Small intestine (tissue), 7 donors: ENCODE data around the gene FANCM. TPM values are rescaled to one million over a fixed set of nuclear protein-coding genes. Genes with fewer than 3 reads are reported as not detected.

Experiments
- DNase-seq, 2 donors: peaks; one replicate each; pipeline versions ENCODE4 v3.0.0 to v3.0.0-alpha.2; 2013
- FAIRE-seq: peaks from 2 replicates; lab custom pipeline; 2012; peaks lifted over from hg19 to GRCh38; lab: Jason Lieb, UNC
- H3K27ac ChIP-seq, 3 donors: one replicate each; pipeline ENCODE4 v1.5.1; 2013; ENCODE audit warnings: low read length in 2 of 3, mild to moderate bottlenecking in 2 of 3, control low read depth in 1 of 3, inconsistent platforms in 1 of 3, low read depth in 1 of 3, moderate library complexity in 1 of 3
- H3K27me3 ChIP-seq, 3 donors: one replicate each; pipeline ENCODE4 v1.6.1; 2013; ENCODE audit warnings: low read length in 3 of 3, inconsistent platforms in 1 of 3; ENCODE audit not compliant: control insufficient read depth in 3 of 3, insufficient read depth in 3 of 3
- H3K36me3 ChIP-seq, 3 donors: one replicate each; pipeline ENCODE4 v1.6.1; 2013; ENCODE audit warnings: low read length in 3 of 3, inconsistent platforms in 1 of 3, low read depth in 1 of 3, mild to moderate bottlenecking in 1 of 3, moderate library complexity in 1 of 3; ENCODE audit not compliant: control insufficient read depth in 3 of 3, insufficient read depth in 2 of 3
- H3K4me1 ChIP-seq, 3 donors: one replicate each; pipeline ENCODE4 v1.6.1; 2013; ENCODE audit warnings: low read length in 2 of 3, inconsistent platforms in 1 of 3, low read depth in 1 of 3, mild to moderate bottlenecking in 1 of 3, moderate library complexity in 1 of 3; ENCODE audit not compliant: control insufficient read depth in 3 of 3, insufficient read depth in 2 of 3
- H3K4me3 ChIP-seq, 3 donors: one replicate each; pipeline ENCODE4 v1.5.1; 2013; ENCODE audit warnings: low read length in 3 of 3, control low read depth in 1 of 3, inconsistent platforms in 1 of 3, low read depth in 1 of 3, mild to moderate bottlenecking in 1 of 3, moderate library complexity in 1 of 3
- H3K9me3 ChIP-seq, 2 donors: one replicate each; pipeline ENCODE4 v1.6.1; 2013; ENCODE audit warnings: low read depth in 1 of 2, low read length in 1 of 2; ENCODE audit not compliant: control insufficient read depth in 2 of 2, insufficient read depth in 1 of 2
- WGBS, 3 donors: extraction: QIAGEN DNeasy Blood & Tissue Kit; methylation state at CpG; one replicate each; pipeline ENCODE4 v1.1.7; 2013; 5-methylcytosine and 5-hydroxymethylcytosine counted together
- polyA plus RNA-seq, 4 donors: library from polyadenylated mRNA; stranded (reverse) in 3 of 4; unstranded in 1 of 4; fragments of 200-250 nt in 3 of 4; fragments of 120-200 nt in 1 of 4; gene quantifications; one replicate each; pipeline versions ENCODE4 v1.2.1 to v1.2.3, GENCODE V29; 2013
- donor health status: healthy with polysubstance abuse.
- donor health status: control.
- donor health status: control.
- donor health status: Bipolar disorder and iron deficiency.
- donor health status: healthy.

Gene FANCM
- polyA plus RNA-seq, 4 donors, result 0.81 to 4.4 (median 2.1) TPM

DNA sequence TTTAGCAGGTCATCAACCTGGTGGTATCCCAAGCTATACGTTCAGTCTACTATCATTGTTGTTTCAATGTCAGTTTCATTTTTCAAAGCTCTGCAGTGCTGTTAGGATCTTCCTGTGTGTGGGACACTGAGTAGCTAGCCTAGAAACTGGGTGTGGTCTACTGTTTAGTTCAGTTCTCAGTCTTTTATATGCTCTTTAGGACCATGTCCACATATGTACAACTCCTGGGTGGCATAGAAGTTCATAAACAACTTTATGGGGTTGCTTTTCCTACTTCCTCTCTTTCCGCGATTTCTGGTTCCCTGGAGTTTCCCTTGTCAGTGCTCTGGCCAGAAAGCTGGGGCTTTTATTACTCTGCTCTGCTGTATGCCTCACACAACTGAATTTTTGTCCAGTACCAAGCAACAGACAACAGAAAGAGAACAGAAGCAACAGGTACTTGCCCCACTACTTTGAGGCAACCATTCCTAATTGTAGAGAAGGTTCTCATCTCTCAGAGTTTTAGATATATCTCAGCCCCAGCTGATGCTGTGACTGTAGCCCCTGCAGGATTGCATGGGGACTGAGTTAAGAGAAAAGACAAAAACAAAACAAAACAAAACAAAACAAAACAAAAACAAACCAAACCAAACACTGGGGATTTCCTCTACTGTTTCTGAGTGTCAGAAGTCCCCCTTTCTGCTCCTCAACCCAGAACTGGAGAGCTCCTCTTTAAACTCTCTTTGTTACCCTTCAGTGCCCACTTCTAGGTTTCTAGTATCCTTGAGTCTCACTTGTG, 86.9 kb downstream of the FANCM start:
- FAIRE-seq (no peak), DNase-seq (no peak)
- H3K27ac ChIP-seq, result no peak overlapping the region
- H3K4me1 ChIP-seq, result no peaks in the 10 kb centered on the region
- peaks cover 0 to 5% (median 4%) of the 10 kb centered on the region in 3 donors for H3K36me3 ChIP-seq
- no peak overlapping the region for H3K4me3 ChIP-seq
- H3K27me3 ChIP-seq, result no peaks in the 10 kb centered on the region
- H3K9me3 ChIP-seq, result no peaks in the 10 kb centered on the region
- WGBS, 3 donors, result 86 to 92% (median 89%) methylated on average over 3 of the region's 3 CpGs

DNA sequence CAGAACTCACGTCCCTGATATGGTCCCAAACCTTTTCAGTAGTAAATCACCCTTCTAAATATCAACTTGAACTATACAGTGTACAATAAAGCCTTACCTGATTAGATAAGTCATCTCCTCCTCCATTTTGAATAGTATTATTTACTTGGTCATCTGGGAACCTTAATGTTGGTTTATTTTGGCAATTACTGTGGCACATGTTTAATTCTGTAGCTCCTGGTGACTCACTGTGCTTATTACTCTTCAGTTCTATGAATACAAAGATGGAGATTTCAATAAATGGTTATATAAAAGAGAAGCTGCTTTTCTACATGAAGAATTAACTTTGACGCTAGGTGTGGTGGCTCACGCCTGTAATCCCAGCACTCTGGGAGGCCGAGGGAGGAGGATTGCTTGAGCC, 91.8 kb downstream of the FANCM start:
- peaks cover 2 to 20% (median 10%) of the 10 kb centered on the region in 3 donors for H3K36me3 ChIP-seq
- no peak for FAIRE-seq

GRCh38 chr14:45238988-45239387, 103.3 kb downstream of the FANCM start:
- FAIRE-seq, result no peak
- Histone ChIP-seq H3K36me3 (peaks cover 0 to 11% (median 4%) of the 10 kb centered on the region in 3 donors), H3K27ac (no peak overlapping the region), H3K27me3 (no peaks in the 10 kb centered on the region), H3K4me1 (no peaks in the 10 kb centered on the region), H3K9me3 (no peaks in the 10 kb centered on the region), H3K4me3 (no peak overlapping the region)
- no peak for DNase-seq
- 74 to 86% (median 80%) methylated on average over 2 of the region's 2 CpGs for WGBS, 3 donors

More for the DNA sequence above, 91.8 kb downstream of the FANCM start:
- H3K27me3 ChIP-seq, result no peaks in the 10 kb centered on the region
- no peak for DNase-seq
- H3K4me3 ChIP-seq, result no peak overlapping the region
- no peaks in the 10 kb centered on the region for H3K9me3 ChIP-seq
- H3K27ac ChIP-seq, result no peak overlapping the region
- no peaks in the 10 kb centered on the region for H3K4me1 ChIP-seq
- 95 to 98% (median 97%) methylated on average over 4 of the region's 4 CpGs for WGBS, 3 donors

DNA sequence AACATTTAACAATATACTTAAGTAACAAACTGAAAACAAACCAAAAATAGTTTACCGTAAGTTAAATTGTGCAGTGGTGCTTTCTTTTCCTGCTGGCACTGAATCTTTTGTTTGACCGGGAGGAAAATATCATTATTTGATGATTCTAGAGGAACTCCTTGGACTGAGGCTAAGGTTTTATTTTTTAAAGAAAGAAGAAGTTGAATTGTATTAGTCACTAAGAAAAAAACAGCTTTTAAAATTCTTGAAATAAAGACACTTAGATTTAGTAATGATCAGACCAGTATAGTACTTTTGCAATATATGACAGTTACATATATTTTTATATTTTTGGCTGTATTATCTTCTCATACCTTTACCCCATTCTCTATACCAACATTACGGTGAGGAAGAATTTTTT, 107.0 kb downstream of the FANCM start:
- H3K27ac ChIP-seq, result no peak overlapping the region
- no peaks in the 10 kb centered on the region for H3K9me3 ChIP-seq
- no peaks in the 10 kb centered on the region for H3K27me3 ChIP-seq
- no peak for DNase-seq
- 78 to 95% (median 83%) methylated on average over 3 of the region's 3 CpGs for WGBS, 3 donors
- no peak overlapping the region for H3K4me3 ChIP-seq
- H3K4me1 ChIP-seq, result no peaks in the 10 kb centered on the region
- peaks cover 0 to 4% (median 2%) of the 10 kb centered on the region in 3 donors for H3K36me3 ChIP-seq
- no peak for FAIRE-seq

DNA sequence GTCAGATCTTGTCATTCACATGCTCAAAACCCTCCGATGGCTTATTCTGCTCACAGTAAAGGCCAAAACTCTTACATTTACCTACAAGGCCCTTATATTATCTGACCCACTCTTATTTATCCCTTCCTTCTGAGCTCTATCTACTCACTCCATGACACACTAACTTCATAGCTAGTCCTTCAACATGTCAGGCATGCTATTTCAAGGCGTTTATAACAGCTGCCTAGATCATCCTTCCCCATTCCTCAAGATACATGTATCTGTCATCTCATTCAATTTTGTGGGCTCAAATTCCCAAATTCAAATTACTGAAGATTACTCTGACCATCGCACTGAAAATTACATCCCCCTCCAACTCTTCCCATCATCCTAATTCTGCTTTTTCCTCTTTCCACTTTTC, 110.4 kb downstream of the FANCM start:
- peaks cover 0 to 2% (median 0%) of the 10 kb centered on the region in 3 donors for H3K4me1 ChIP-seq

GRCh38 chr14:45246691-45247090, 111.0 kb downstream of the FANCM start:
- Histone ChIP-seq H3K27me3 (no peaks in the 10 kb centered on the region), H3K27ac (no peak overlapping the region), H3K4me3 (no peak overlapping the region), H3K36me3 (no peaks in the 10 kb centered on the region), H3K4me1 (peaks cover 0 to 2% (median 0%) of the 10 kb centered on the region in 3 donors), H3K9me3 (no peaks in the 10 kb centered on the region)
- no peak for FAIRE-seq
- WGBS, 3 donors, result 68 to 76% (median 72%) methylated on average over 1 of the region's 1 CpG
- DNase-seq, result no peak

More for the DNA sequence above, 110.4 kb downstream of the FANCM start:
- no peaks in the 10 kb centered on the region for H3K9me3 ChIP-seq
- no peak overlapping the region for H3K4me3 ChIP-seq
- no peak for FAIRE-seq
- no peak overlapping the region for H3K27ac ChIP-seq
- H3K27me3 ChIP-seq, result no peaks in the 10 kb centered on the region
- DNase-seq, result no peak
- H3K36me3 ChIP-seq, result peaks cover 0 to 2% (median 0%) of the 10 kb centered on the region in 3 donors
- 85 to 90% (median 89%) methylated on average over 3 of the region's 3 CpGs for WGBS, 3 donors

- FAIRE-seq (no peak), DNase-seq (no peak)
- Histone ChIP-seq H3K4me1 (peaks cover 0 to 2% (median 0%) of the 10 kb centered on the region in 3 donors), H3K9me3 (no peaks in the 10 kb centered on the region), H3K4me3 (no peak overlapping the region), H3K27ac (no peak overlapping the region), H3K27me3 (no peaks in the 10 kb centered on the region), H3K36me3 (no peaks in the 10 kb centered on the region)
- WGBS, 3 donors, result 93 to 96% (median 96%) methylated on average over 1 of the region's 1 CpG
These were observed 111.7 kb downstream of the FANCM start for GRCh38 chr14:45247427-45247826.

DNA sequence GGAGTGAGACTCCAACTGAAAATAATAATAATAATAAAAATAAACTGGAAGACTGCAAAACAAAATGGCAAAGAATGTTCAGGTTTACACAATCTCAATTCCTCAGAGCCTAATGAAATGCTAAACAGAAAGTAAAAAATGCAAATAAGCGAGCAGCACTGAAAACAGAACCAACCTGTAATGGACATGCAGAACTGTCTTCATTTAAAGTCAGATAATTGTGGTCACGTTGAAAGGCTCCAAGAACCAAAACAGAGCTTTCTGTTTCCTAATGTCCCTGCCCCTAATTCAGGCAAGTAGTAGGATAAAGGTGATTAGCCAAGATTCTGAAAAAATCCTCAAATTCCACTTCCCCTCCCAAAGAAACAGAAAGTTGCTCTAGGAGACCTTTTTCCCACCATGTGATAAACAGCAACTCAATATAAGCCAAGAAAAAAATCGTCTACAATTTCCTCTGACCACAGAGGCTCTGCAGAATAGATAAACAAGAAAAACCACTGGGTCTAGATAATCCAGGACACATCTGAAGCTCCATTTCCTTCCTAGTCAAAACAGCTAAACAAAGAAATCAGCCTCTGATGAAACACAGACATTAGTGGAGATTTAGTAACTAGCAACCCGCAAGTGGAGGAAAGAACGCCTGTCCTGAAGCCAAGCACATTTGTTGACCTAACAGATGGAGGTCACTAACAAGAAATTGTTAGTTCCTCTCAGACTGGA, 114.3 kb downstream of the FANCM start:
- DNase-seq, result peak; percentile 17 to 22
- 32 to 64% (median 50%) methylated on average over 5 of the region's 5 CpGs for WGBS, 3 donors
- no peaks in the 10 kb centered on the region for H3K27me3 ChIP-seq
- H3K36me3 ChIP-seq, result no peaks in the 10 kb centered on the region
- no peak overlapping the region for H3K4me3 ChIP-seq
- no peak for FAIRE-seq
- H3K9me3 ChIP-seq, result peaks cover 0 to 4% of the 10 kb centered on the region in 2 donors
- H3K27ac ChIP-seq, result peak overlapping the region; percentile 14 to 77 (median 21)
- peaks cover 0 to 3% (median 2%) of the 10 kb centered on the region in 3 donors for H3K4me1 ChIP-seq
